Neural progenitor cell (in vitro differentiated cells): Measurements from ENCODE around the gene PIP4K2B.

Experiments
- EZH2 ChIP-seq: fragments of 200-600 bp; sonication (generic); IDR thresholded peaks from 2 replicates; pipeline ENCODE4 v1.6.1; 2017; ENCODE audit warnings: antibody characterized with exemption, mild to moderate bottlenecking, moderate library complexity
- EZH2phosphoT487 ChIP-seq: fragments of 200-600 bp; sonication (generic); IDR thresholded peaks from 2 replicates; pipeline ENCODE4 v1.6.1; 2017; ENCODE audit warnings: antibody characterized with exemption
- TF ChIP-seq, protein P1 (sequence below): fragments of 200-600 bp; sonication (generic); IDR thresholded peaks from 2 replicates; pipeline ENCODE4 v1.5.1; 2017; ENCODE audit warnings: antibody characterized with exemption, mild to moderate bottlenecking

DNA sequence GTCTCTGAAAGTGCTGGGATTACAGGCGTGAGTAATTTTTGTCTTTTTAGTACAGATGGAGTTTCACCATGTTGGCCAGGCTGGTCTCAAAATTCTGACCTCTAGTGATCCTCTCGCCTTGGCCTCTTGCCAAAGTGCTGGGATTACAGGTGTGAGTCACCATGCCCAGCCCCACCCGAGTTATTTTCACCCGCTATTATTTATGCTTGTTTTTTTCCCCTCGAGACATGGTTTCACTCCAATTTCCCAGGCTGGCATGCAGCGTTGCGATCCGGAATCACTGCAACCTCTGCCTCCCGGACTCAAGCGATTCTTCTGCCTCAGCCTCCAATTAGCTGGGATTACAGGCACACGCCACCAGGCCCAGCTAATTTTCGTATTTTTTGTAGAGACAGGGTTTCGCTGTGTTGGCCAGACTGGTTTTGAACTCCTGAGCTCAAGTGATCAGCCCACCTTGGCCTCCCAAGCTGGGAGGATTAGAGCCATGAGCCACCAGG is 45.0 kb upstream of the PIP4K2B start:
- TF ChIP-seq, protein P1, sequence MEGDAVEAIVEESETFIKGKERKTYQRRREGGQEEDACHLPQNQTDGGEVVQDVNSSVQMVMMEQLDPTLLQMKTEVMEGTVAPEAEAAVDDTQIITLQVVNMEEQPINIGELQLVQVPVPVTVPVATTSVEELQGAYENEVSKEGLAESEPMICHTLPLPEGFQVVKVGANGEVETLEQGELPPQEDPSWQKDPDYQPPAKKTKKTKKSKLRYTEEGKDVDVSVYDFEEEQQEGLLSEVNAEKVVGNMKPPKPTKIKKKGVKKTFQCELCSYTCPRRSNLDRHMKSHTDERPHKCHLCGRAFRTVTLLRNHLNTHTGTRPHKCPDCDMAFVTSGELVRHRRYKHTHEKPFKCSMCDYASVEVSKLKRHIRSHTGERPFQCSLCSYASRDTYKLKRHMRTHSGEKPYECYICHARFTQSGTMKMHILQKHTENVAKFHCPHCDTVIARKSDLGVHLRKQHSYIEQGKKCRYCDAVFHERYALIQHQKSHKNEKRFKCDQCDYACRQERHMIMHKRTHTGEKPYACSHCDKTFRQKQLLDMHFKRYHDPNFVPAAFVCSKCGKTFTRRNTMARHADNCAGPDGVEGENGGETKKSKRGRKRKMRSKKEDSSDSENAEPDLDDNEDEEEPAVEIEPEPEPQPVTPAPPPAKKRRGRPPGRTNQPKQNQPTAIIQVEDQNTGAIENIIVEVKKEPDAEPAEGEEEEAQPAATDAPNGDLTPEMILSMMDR: no peak
- TF ChIP-seq EZH2phosphoT487 (no peak), EZH2 (no peak)
